Dendritic cell treated with granulocyte-macrophage colony-stimulating factor and Interleukin-4, amounts not matched to agents 40 ng/mL and 50 ng/mL, for 4 days (primary cell): Measurements from ENCODE around the gene PLEKHA1.

ENCODE experiments used
- H3K27ac Mint-ChIP-seq: one replicate; pipeline ENCODE4 v1.8.0; 2022; ENCODE audit warnings: mild to moderate bottlenecking, mixed read lengths
- H3K27me3 Mint-ChIP-seq: one replicate; pipeline ENCODE4 v1.8.0; 2022; ENCODE audit warnings: mild to moderate bottlenecking, mixed read lengths
- H3K36me3 Mint-ChIP-seq: one replicate; pipeline ENCODE4 v1.8.0; 2022; ENCODE audit warnings: low read depth, mixed read lengths
- H3K4me1 Mint-ChIP-seq: one replicate; pipeline ENCODE4 v1.8.0; 2022; ENCODE audit warnings: low read depth, mixed read lengths
- H3K4me3 Mint-ChIP-seq: one replicate; pipeline ENCODE4 v1.8.0; 2022; ENCODE audit warnings: mild to moderate bottlenecking, moderate library complexity, mixed read lengths
- H3K9me3 Mint-ChIP-seq: one replicate; pipeline ENCODE4 v1.8.0; 2022; ENCODE audit warnings: mixed read lengths
- intact Hi-C: fragments of 100-400 bp; cut with micrococcal nuclease; formaldehyde crosslinking; loops from one replicate; pipeline ENCODE4 v1.15.0; 2022

PLEKHA1 gene

DNA sequence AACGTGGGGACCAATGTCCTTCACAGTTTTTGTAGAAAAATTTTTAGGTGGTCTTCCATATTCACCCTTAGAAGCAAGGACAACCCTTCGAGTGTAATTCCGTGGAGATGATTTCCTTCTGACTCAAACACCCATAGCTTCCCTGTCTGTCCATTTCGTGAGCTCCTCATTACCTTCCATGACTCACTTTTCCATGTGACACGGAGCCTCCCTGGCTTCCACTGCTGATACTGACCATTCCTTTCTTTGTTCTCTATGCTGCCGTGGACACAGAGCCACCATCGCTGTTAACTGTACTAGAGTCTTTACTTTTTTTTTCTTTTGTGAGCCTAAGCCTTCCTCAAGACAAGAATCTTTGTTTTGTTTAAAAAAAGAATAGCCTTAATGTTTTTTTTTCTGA is 67.5 kb downstream of the PLEKHA1 start:
- Mint-ChIP-seq H3K4me3 (no peak overlapping the region), H3K27me3 (peaks cover 14% of the 10 kb centered on the region), H3K4me1 (no peaks in the 10 kb centered on the region), H3K27ac (no peak overlapping the region), H3K36me3 (no peaks in the 10 kb centered on the region), H3K9me3 (no peaks in the 10 kb centered on the region)
- intact Hi-C loops = no loop called here

- H3K27ac Mint-ChIP-seq = no peak overlapping the region
- no peaks in the 10 kb centered on the region for H3K36me3 Mint-ChIP-seq
- no peak overlapping the region for H3K4me3 Mint-ChIP-seq
- intact Hi-C loops = no loop called here
- H3K9me3 Mint-ChIP-seq = no peaks in the 10 kb centered on the region
- H3K27me3 Mint-ChIP-seq = peaks cover 26% of the 10 kb centered on the region
- H3K4me1 Mint-ChIP-seq = no peaks in the 10 kb centered on the region
These were observed 71.0 kb downstream of the PLEKHA1 start for GRCh38 chr10:122445469-122445868.

GRCh38 chr10:122445904-122446303 is 71.4 kb downstream of the PLEKHA1 start:
- no peak overlapping the region for H3K27ac Mint-ChIP-seq
- peaks cover 30% of the 10 kb centered on the region for H3K27me3 Mint-ChIP-seq
- intact Hi-C loops = no loop called here
- no peak overlapping the region for H3K4me3 Mint-ChIP-seq
- no peaks in the 10 kb centered on the region for H3K36me3 Mint-ChIP-seq
- H3K4me1 Mint-ChIP-seq = no peaks in the 10 kb centered on the region
- no peaks in the 10 kb centered on the region for H3K9me3 Mint-ChIP-seq

- Mint-ChIP-seq H3K27ac (no peak overlapping the region), H3K9me3 (no peaks in the 10 kb centered on the region), H3K4me3 (no peak overlapping the region), H3K4me1 (no peaks in the 10 kb centered on the region), H3K36me3 (no peaks in the 10 kb centered on the region), H3K27me3 (peaks cover 37% of the 10 kb centered on the region)
- intact Hi-C loops = no loop called here
These were observed 72.3 kb downstream of the PLEKHA1 start for GRCh38 chr10:122446668-122447423.

- no peak overlapping the region for H3K27ac Mint-ChIP-seq
- intact Hi-C loops = no loop called here
- H3K9me3 Mint-ChIP-seq = no peaks in the 10 kb centered on the region
These were observed 74.1 kb downstream of the PLEKHA1 start for GRCh38 chr10:122448600-122448999.

DNA sequence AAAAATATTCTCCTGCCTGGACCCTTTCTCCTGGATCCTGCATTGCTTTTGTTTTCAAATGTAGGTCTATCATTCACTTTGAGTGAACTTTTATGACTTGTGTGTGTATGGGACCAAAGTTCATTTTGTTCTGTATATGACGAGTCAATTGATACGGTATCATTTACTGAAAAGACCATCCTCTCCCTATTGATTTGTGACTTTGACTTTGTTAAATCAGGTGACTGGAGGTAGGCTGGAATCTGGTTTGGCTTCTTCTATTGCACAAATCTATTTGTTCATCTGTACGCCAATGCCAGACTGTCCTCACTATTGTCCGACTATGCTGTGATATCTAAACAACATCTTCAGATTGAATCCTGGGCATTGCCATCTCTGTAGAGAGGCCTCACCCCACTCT is 74.6 kb downstream of the PLEKHA1 start:
- peaks cover 35% of the 10 kb centered on the region for H3K27me3 Mint-ChIP-seq
- no peaks in the 10 kb centered on the region for H3K9me3 Mint-ChIP-seq
- no peak overlapping the region for H3K27ac Mint-ChIP-seq
- H3K4me3 Mint-ChIP-seq = no peak overlapping the region
- H3K4me1 Mint-ChIP-seq = no peaks in the 10 kb centered on the region
- intact Hi-C loops = no loop called here
- H3K36me3 Mint-ChIP-seq = no peaks in the 10 kb centered on the region

More at GRCh38 chr10:122448600-122448999, 74.1 kb downstream of the PLEKHA1 start:
- Mint-ChIP-seq H3K36me3 (no peaks in the 10 kb centered on the region), H3K4me3 (no peak overlapping the region), H3K27me3 (peaks cover 35% of the 10 kb centered on the region), H3K4me1 (no peaks in the 10 kb centered on the region)

DNA sequence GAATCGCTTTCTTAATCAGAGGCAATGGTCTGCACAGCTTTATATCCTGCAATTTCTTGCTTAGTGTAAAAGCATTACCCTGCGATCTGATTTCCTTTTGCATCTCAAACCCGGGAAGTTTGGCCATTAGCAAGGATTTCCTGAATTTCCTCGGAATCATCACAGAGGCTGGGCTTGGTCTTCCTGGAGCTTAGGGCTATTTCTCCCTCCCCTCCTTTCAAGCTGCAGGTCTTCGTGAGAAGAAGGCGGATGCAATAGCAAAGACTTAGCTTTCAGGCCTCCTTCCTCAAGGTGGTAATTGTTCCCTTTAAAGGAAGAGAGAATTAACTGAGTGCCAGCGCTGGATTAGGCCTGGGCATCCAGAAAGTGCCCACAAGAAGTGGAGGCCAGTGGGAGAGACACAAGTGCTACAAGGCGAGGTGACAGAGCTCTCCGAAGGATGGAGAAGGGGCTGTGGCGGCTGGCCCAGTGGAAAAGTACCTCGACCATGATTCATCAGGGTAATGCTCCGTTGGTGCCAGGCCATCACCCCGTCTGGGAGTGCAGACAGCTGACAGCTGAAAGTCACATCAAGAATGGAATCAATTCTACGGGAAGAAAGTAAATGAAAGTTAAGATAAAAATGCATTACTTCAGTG is 76.0 kb downstream of the PLEKHA1 start:
- Mint-ChIP-seq H3K27ac (no peak overlapping the region), H3K4me3 (no peak overlapping the region), H3K4me1 (no peaks in the 10 kb centered on the region), H3K36me3 (no peaks in the 10 kb centered on the region), H3K9me3 (no peaks in the 10 kb centered on the region), H3K27me3 (peaks cover 39% of the 10 kb centered on the region)
- intact Hi-C loops = no loop called here

- no peaks in the 10 kb centered on the region for H3K36me3 Mint-ChIP-seq
- H3K27me3 Mint-ChIP-seq = peaks cover 67% of the 10 kb centered on the region
- no peak overlapping the region for H3K27ac Mint-ChIP-seq
- H3K4me1 Mint-ChIP-seq = peaks cover under 1% of the 10 kb centered on the region
- H3K4me3 Mint-ChIP-seq = no peak overlapping the region
- intact Hi-C loops = no loop called here
- no peaks in the 10 kb centered on the region for H3K9me3 Mint-ChIP-seq
These were observed 79.6 kb downstream of the PLEKHA1 start for GRCh38 chr10:122454071-122454470.

DNA sequence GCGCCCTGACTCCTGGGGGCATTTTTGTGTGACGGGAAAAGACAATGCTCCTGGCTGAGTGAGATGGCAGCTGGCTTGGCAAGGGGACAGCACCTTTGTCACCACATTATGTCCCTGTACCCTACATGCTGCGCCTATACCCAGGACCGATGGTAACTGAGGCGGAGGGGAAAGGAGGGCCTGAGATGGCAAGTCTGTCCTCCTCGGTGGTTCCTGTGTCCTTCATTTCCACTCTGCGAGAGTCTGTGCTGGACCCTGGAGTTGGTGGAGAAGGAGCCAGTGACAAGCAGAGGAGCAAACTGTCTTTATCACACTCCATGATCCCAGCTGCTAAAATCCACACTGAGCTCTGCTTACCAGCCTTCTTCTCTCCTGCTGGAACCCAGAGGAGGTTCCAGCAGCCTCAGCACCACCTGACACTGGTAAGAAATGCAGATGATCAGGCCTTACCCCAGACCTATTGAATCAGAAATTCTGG is 80.1 kb downstream of the PLEKHA1 start, which contains the start of gene ARMS2:
TSS of gene ARMS2 (plus strand) at position 51 of the 478 bp plus-strand sequence. CDS start at position 126, 75 bp downstream.
- H3K4me1 Mint-ChIP-seq = peaks cover 6% of the 10 kb centered on the region
- no peaks in the 10 kb centered on the region for H3K9me3 Mint-ChIP-seq
- peaks cover 69% of the 10 kb centered on the region for H3K27me3 Mint-ChIP-seq
- no peaks in the 10 kb centered on the region for H3K36me3 Mint-ChIP-seq
- H3K4me3 Mint-ChIP-seq = no peak within 1 kb of the TSS
- no peak within 1 kb of the TSS for H3K27ac Mint-ChIP-seq
- intact Hi-C loops = no loop called here

- Mint-ChIP-seq H3K36me3 (no peaks in the 10 kb centered on the region), H3K27ac (no peak overlapping the region), H3K9me3 (no peaks in the 10 kb centered on the region), H3K4me3 (no peak overlapping the region), H3K4me1 (peaks cover 8% of the 10 kb centered on the region), H3K27me3 (peaks cover 71% of the 10 kb centered on the region)
- intact Hi-C loops = no loop called here
These were observed 81.0 kb downstream of the PLEKHA1 start for GRCh38 chr10:122455376-122456079.

- H3K4me3 Mint-ChIP-seq = no peak overlapping the region
- H3K4me1 Mint-ChIP-seq = peaks cover 23% of the 10 kb centered on the region
- peaks cover 78% of the 10 kb centered on the region for H3K27me3 Mint-ChIP-seq
- intact Hi-C loops = no loop called here
- no peaks in the 10 kb centered on the region for H3K36me3 Mint-ChIP-seq
- H3K9me3 Mint-ChIP-seq = no peaks in the 10 kb centered on the region
- H3K27ac Mint-ChIP-seq = no peak overlapping the region
These were observed 83.4 kb downstream of the PLEKHA1 start for GRCh38 chr10:122457934-122458333.

DNA sequence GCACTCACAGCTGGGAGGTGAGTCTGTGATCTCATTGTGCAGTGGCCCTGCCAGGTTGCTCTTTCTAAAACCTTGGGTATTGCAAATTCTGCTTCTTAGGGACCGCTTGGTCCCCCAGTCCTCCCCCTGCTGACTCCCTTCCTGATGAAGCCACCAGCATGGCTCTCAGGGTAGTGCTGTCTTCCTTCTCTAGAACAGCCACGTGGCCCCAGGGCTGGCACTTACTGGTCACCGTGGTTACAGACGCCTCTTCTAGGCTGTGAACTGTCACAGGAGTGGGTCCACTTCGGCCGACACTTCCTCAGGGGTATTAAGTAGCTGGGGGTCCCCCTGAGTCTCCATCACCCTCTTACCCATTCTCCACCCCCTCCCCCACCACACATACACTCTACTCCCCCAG is 84.2 kb downstream of the PLEKHA1 start:
- intact Hi-C loops = no loop called here
- no peak overlapping the region for H3K4me3 Mint-ChIP-seq
- H3K9me3 Mint-ChIP-seq = no peaks in the 10 kb centered on the region
- H3K27ac Mint-ChIP-seq = no peak overlapping the region
- peaks cover 26% of the 10 kb centered on the region for H3K4me1 Mint-ChIP-seq
- H3K36me3 Mint-ChIP-seq = no peaks in the 10 kb centered on the region
- peaks cover 82% of the 10 kb centered on the region for H3K27me3 Mint-ChIP-seq

- H3K9me3 Mint-ChIP-seq = no peaks in the 10 kb centered on the region
- no peak overlapping the region for H3K4me3 Mint-ChIP-seq
- H3K27ac Mint-ChIP-seq = no peak overlapping the region
- intact Hi-C loops = no loop called here
- H3K27me3 Mint-ChIP-seq = peaks cover 87% of the 10 kb centered on the region
- H3K36me3 Mint-ChIP-seq = no peaks in the 10 kb centered on the region
- peaks cover 26% of the 10 kb centered on the region for H3K4me1 Mint-ChIP-seq
These were observed 85.2 kb downstream of the PLEKHA1 start for GRCh38 chr10:122459561-122460273.
